IMR-90 (cell line): ENCODE measurements around the gene FFAR3. TPM values are rescaled to one million over a fixed set of nuclear protein-coding genes. Genes with fewer than 3 reads are reported as not detected.
A peak's percentile ranks its signal among the peaks of the same experiment; 100 is the strongest.

Source experiments
- ATAC-seq: fragments of 200-7000 bp; cut with Tn5 transposase; 2 replicates; pipeline ENCODE4 v1.9.1; 2020; ENCODE audit warnings: low read depth, mild to moderate bottlenecking, moderate library complexity
- BruUV-seq: library from RNA; stranded (reverse); fragments of 400-500 nt; replicated peaks from 2 replicates; lab custom pipeline; 2021; lab: Mats Ljungman, UMichigan
- CTCF ChIA-PET: fragments of 300-600 bp; formaldehyde crosslinking; extraction: SDS; loops from one replicate; lab custom pipeline; 2021; ENCODE audit warnings: antibody characterized with exemption; lab: Yijun Ruan, JAX
- POLR2A ChIA-PET: fragments of 300-600 bp; sonication (Branson Sonifier 250); formaldehyde crosslinking; loops from one replicate; lab custom pipeline; 2022; ENCODE audit warnings: antibody characterized with exemption; ENCODE audit not compliant: unreplicated experiment; lab: Charles Lee
- DNase-seq: peaks from one replicate; pipeline ENCODE4 v3.0.0; 2013
- H2AFZ ChIP-seq: replicated peaks from 2 replicates; pipeline ENCODE3; 2013; ENCODE audit warnings: low read length, mild to moderate bottlenecking; ENCODE audit not compliant: poor library complexity
- H2AK5ac ChIP-seq: 2 replicates; pipeline ENCODE4 v1.6.1; 2013; ENCODE audit warnings: low read depth, low read length, inconsistent platforms
- H2AK9ac ChIP-seq: replicated peaks from 2 replicates; pipeline ENCODE3; 2013; ENCODE audit warnings: mild to moderate bottlenecking, low read depth, low read length, moderate library complexity; ENCODE audit not compliant: poor library complexity
- H2BK120ac ChIP-seq: 2 replicates; pipeline ENCODE4 v1.6.1; 2013; ENCODE audit warnings: low read depth, low read length, inconsistent platforms
- H2BK15ac ChIP-seq: 3 replicates; pipeline ENCODE4 v1.6.1; 2013; ENCODE audit warnings: low read depth, low read length, inconsistent platforms
- H2BK20ac ChIP-seq: 2 replicates; pipeline ENCODE4 v1.6.1; 2013; ENCODE audit warnings: low read depth, mild to moderate bottlenecking, inconsistent platforms, low read length, moderate library complexity
- H2BK5ac ChIP-seq: 2 replicates; pipeline ENCODE4 v1.6.1; 2013; ENCODE audit warnings: mild to moderate bottlenecking, low read depth, low read length, inconsistent platforms; ENCODE audit not compliant: poor library complexity, severe bottlenecking
- H3K14ac ChIP-seq: replicated peaks from 2 replicates; pipeline ENCODE4 v1.6.1; 2013; ENCODE audit warnings: low read depth, low read length, inconsistent platforms
- H3K18ac ChIP-seq: 2 replicates; pipeline ENCODE4 v1.6.1; 2013; ENCODE audit warnings: low read depth, low read length, control low read depth
- H3K23ac ChIP-seq: 2 replicates; pipeline ENCODE4 v1.6.1; 2013; ENCODE audit warnings: low read depth, low read length, inconsistent platforms
- H3K27ac ChIP-seq: 2 replicates; pipeline ENCODE4 v1.5.1; 2013; ENCODE audit warnings: mild to moderate bottlenecking, control low read depth, low read length; ENCODE audit not compliant: insufficient read depth
- H3K27me3 ChIP-seq: 2 replicates; pipeline ENCODE4 v1.6.1; 2013; ENCODE audit warnings: low read length; ENCODE audit not compliant: control insufficient read depth, insufficient read depth
- H3K36me3 ChIP-seq: 2 replicates; pipeline ENCODE4 v1.6.1; 2013; ENCODE audit warnings: low read length, mixed read lengths; ENCODE audit not compliant: control insufficient read depth, insufficient read depth
- H3K4ac ChIP-seq: 2 replicates; pipeline ENCODE4 v1.6.1; 2013; ENCODE audit warnings: low read depth, low read length, inconsistent platforms
- H3K4me1 ChIP-seq: 2 replicates; pipeline ENCODE4 v1.6.1; 2013; ENCODE audit warnings: low read length, mixed read lengths; ENCODE audit not compliant: control insufficient read depth, insufficient read depth
- H3K4me2 ChIP-seq: 2 replicates; pipeline ENCODE4 v1.6.1; 2013; ENCODE audit warnings: low read depth, mild to moderate bottlenecking, control low read depth, low read length, moderate library complexity
- H3K4me3 ChIP-seq: 2 replicates; pipeline ENCODE4 v1.5.1; 2013; ENCODE audit warnings: low read depth, mild to moderate bottlenecking, control low read depth, low read length, moderate library complexity; ENCODE audit not compliant: insufficient read depth
- H3K56ac ChIP-seq: 2 replicates; pipeline ENCODE4 v1.6.1; 2013; ENCODE audit warnings: low read length, inconsistent platforms; ENCODE audit not compliant: insufficient read depth; ENCODE audit errors: extremely low read depth
- H3K79me1 ChIP-seq, 2 experiments: 2 replicates each; pipeline ENCODE4 v1.6.1; 2013; ENCODE audit warnings: low read length in 2 of 2, inconsistent platforms in 1 of 2, low read depth in 1 of 2
- H3K9ac ChIP-seq: 2 replicates; pipeline ENCODE4 v1.6.1; 2013; ENCODE audit warnings: low read depth, low read length, control low read depth
- H3K9me1 ChIP-seq: 2 replicates; pipeline ENCODE4 v1.6.1; 2013; ENCODE audit warnings: low read length, inconsistent platforms; ENCODE audit not compliant: insufficient read depth
- H3K9me3 ChIP-seq: 2 replicates; pipeline ENCODE4 v1.6.1; 2013; ENCODE audit warnings: low read length; ENCODE audit not compliant: control insufficient read depth, insufficient read depth
- H4K20me1 ChIP-seq: 2 replicates; pipeline ENCODE4 v1.6.1; 2013; ENCODE audit warnings: low read length, inconsistent platforms; ENCODE audit not compliant: insufficient read depth
- H4K5ac ChIP-seq: 2 replicates; pipeline ENCODE4 v1.6.1; 2013; ENCODE audit warnings: mild to moderate bottlenecking, low read depth, low read length, control low read depth
- H4K8ac ChIP-seq, 2 experiments: 2 replicates each; pipeline ENCODE4 v1.6.1; 2013; ENCODE audit warnings: low read depth in 2 of 2, low read length in 2 of 2, control low read depth in 1 of 2, inconsistent platforms in 1 of 2
- H4K91ac ChIP-seq: 2 replicates; pipeline ENCODE4 v1.6.1; 2013; ENCODE audit warnings: low read depth, low read length, inconsistent platforms; ENCODE audit not compliant: insufficient read depth
- BHLHE40 ChIP-seq: fragments of 150-350 bp; IDR thresholded peaks from 2 replicates; pipeline ENCODE4 v1.6.1; 2016; ENCODE audit warnings: mild to moderate bottlenecking, low read depth, low read length
- CHD1 ChIP-seq: IDR thresholded peaks from 2 replicates; pipeline ENCODE4 v1.6.1; 2012; ENCODE audit warnings: low read depth, low read length, improper control_type of control experiment
- CTCF ChIP-seq: conservative IDR thresholded peaks from 2 replicates; pipeline ENCODE4 v1.5.1; 2012; ENCODE audit warnings: mild to moderate bottlenecking, low read depth, low read length, improper control_type of control experiment
- MAFK ChIP-seq: IDR thresholded peaks from 2 replicates; pipeline ENCODE4 v1.6.1; 2012; ENCODE audit warnings: low read depth, low read length, improper control_type of control experiment
- MXI1 ChIP-seq: IDR thresholded peaks from 2 replicates; pipeline ENCODE4 v1.6.1; 2012; ENCODE audit warnings: low read depth, mild to moderate bottlenecking, low read length, moderate library complexity, borderline replicate concordance
- NFE2L2 ChIP-seq: fragments of 150-350 bp; IDR thresholded peaks from 2 replicates; pipeline ENCODE4 v1.6.1; 2016; ENCODE audit warnings: low read depth, mild to moderate bottlenecking, low read length
- RCOR1 ChIP-seq: IDR thresholded peaks from 2 replicates; pipeline ENCODE4 v1.6.1; 2012; ENCODE audit warnings: mild to moderate bottlenecking, low read length, improper control_type of control experiment; ENCODE audit not compliant: insufficient replicate concordance
- RFX5 ChIP-seq: IDR thresholded peaks from 2 replicates; pipeline ENCODE4 v1.8.0; 2012; ENCODE audit warnings: low read depth, mild to moderate bottlenecking, low read length, moderate library complexity
- WGBS, 2 experiments: methylation state at CpG; one replicate each; pipeline versions ENCODE4 v1.1.5 to v1.1.7; 2013; ENCODE audit warnings: missing lambda C conversion rate in 2 of 2; ENCODE audit not compliant: insufficient read length in 1 of 2; ENCODE audit errors: extremely low coverage in 2 of 2; 5-methylcytosine and 5-hydroxymethylcytosine counted together
- dilution Hi-C: fragments of 300-500 bp; cut with HindIII; formaldehyde crosslinking; loops from one replicate; pipeline ENCODE4 v1.14.3; 2018; ENCODE audit warnings: low sequenced_read_pairs; ENCODE audit not compliant: unreplicated experiment
- in situ Hi-C: fragments of 300-500 bp; cut with MboI; formaldehyde crosslinking; loops from 3 replicates; pipeline ENCODE4 v1.14.3; 2019; ENCODE audit warnings: low sequenced_read_pairs, inconsistent platforms, mixed read lengths
- intact Hi-C: fragments of 100-400 bp; cut with micrococcal nuclease; formaldehyde crosslinking; loops from 2 replicates; pipeline ENCODE4 v1.10.0; 2022
- polyA plus RNA-seq, 3 experiments: library from polyadenylated mRNA; depleted of rRNA; stranded (reverse); fragments of >200 nt; gene quantifications; 2 replicates each; pipeline ENCODE4 v1.2.3, GENCODE V29; 2012; ENCODE audit warnings: low replicate concordance in 1 of 3
- total RNA-seq: library from RNA; depleted of rRNA; stranded (reverse); fragments of >200 nt; gene quantifications from 2 replicates; pipeline ENCODE4 v1.2.3, GENCODE V29; 2012

Gene FFAR3
- total and polyA plus RNA-seq, 2 of the 4 experiments (the other 2 are of a cell fraction) = not detected

GRCh38 chr19:35314031-35314430 is 44.2 kb upstream of the FFAR3 start:
- no peak overlapping the region for H3K4me3 ChIP-seq
- WGBS, 2 experiments = 74% methylated on average over 5 of the region's 8 CpGs; no CpG with 5 or more reads in 1 of the 2 experiments
- no peak overlapping the region for H3K4ac ChIP-seq
- no peaks in the 10 kb centered on the region for H3K36me3 ChIP-seq
- no peak overlapping the region for H3K56ac ChIP-seq
- no peaks in the 10 kb centered on the region for H4K20me1 ChIP-seq
- no peak overlapping the region for H4K91ac ChIP-seq
- no peak overlapping the region for H3K23ac ChIP-seq
- H2AK5ac ChIP-seq = no peak overlapping the region
- dilution Hi-C loops (no loop called here), intact Hi-C loops (no loop called here), in situ Hi-C loops (no loop called here)
- no peak overlapping the region for H2BK20ac ChIP-seq
- no peak overlapping the region for H3K27ac ChIP-seq
- H3K4me2 ChIP-seq = no peak overlapping the region
- H3K4me1 ChIP-seq = peaks cover 5% of the 10 kb centered on the region
- 0 out of 2 replicates have a peak, but pooled peaks cover 4% of the 10 kb centered on the region for H3K9me1 ChIP-seq
- CTCF ChIA-PET = no interaction called here
- no peak overlapping the region for H2BK5ac ChIP-seq
- no peaks in the 10 kb centered on the region; the same call in 1 of the 2 replicates for H3K27me3 ChIP-seq
- H4K5ac ChIP-seq = no peak overlapping the region
- H3K18ac ChIP-seq = no peak overlapping the region
- no peak overlapping the region for H2BK120ac ChIP-seq
- H3K9ac ChIP-seq = no peak overlapping the region
- no peak overlapping the region for H2AFZ ChIP-seq
- no peak for ATAC-seq
- POLR2A ChIA-PET = no interaction called here
- H4K8ac ChIP-seq = no peak overlapping the region
- no peak overlapping the region for H2AK9ac ChIP-seq
- TF ChIP-seq CTCF (no peak), RCOR1 (no peak), MXI1 (no peak), BHLHE40 (no peak), NFE2L2 (no peak), CHD1 (no peak), RFX5 (no peak), MAFK (0 out of 2 replicates have a peak, but pooled peaks have one; percentile 7)
- no peaks in the 10 kb centered on the region for H3K79me1 ChIP-seq
- H2BK15ac ChIP-seq = no peak overlapping the region
- no peak for DNase-seq
- no peak overlapping the region for H3K14ac ChIP-seq
- BruUV-seq = no TSS peak
- no peaks in the 10 kb centered on the region for H3K9me3 ChIP-seq
